ENCODE data around the gene RAB8A.

GRCh38 chr19:16106121-16106520 is 5.6 kb upstream of the RAB8A start:
- TF ChIP-seq POLR2AphosphoS5 (IDR thresholded peaks at IDR 0.05), result no peak
- TF ChIP-seq EP300 (conservative IDR thresholded peaks at IDR 0.05; ENCODE audit: poor library complexity, severe bottlenecking), result no peak
- TF ChIP-seq, protein P1, sequence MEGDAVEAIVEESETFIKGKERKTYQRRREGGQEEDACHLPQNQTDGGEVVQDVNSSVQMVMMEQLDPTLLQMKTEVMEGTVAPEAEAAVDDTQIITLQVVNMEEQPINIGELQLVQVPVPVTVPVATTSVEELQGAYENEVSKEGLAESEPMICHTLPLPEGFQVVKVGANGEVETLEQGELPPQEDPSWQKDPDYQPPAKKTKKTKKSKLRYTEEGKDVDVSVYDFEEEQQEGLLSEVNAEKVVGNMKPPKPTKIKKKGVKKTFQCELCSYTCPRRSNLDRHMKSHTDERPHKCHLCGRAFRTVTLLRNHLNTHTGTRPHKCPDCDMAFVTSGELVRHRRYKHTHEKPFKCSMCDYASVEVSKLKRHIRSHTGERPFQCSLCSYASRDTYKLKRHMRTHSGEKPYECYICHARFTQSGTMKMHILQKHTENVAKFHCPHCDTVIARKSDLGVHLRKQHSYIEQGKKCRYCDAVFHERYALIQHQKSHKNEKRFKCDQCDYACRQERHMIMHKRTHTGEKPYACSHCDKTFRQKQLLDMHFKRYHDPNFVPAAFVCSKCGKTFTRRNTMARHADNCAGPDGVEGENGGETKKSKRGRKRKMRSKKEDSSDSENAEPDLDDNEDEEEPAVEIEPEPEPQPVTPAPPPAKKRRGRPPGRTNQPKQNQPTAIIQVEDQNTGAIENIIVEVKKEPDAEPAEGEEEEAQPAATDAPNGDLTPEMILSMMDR (IDR thresholded peaks at IDR 0.05; ENCODE audit: poor library complexity, severe bottlenecking), result no peak
- TF ChIP-seq MXI1 (conservative IDR thresholded peaks at IDR 0.05; ENCODE audit: poor library complexity, severe bottlenecking), result no peak
- TF ChIP-seq TAF1 (IDR thresholded peaks at IDR 0.05; ENCODE audit: low read depth), result no peak
- TF ChIP-seq RAD21 (conservative IDR thresholded peaks at IDR 0.05), result no peak

Data from neural cell (in vitro differentiated cells).